T-helper 2 cell treated with Interferon-gamma antibody and Interleukin-4, amounts not matched to agents 5 μg/mL and 100 μg/mL, for 36 hours (primary cell): Measurements from ENCODE around the gene PPP2R1A.

ENCODE experiments used
- DNase-seq: peaks from one replicate; pipeline ENCODE4 v3.0.0; 2021; ENCODE audit warnings: low spot score
- H3K27ac Mint-ChIP-seq: one replicate; pipeline ENCODE4 v1.8.0; 2021; ENCODE audit warnings: mild to moderate bottlenecking, mixed read lengths
- H3K27me3 Mint-ChIP-seq: one replicate; pipeline ENCODE4 v1.8.0; 2021; ENCODE audit warnings: low read depth, mixed read lengths
- H3K36me3 Mint-ChIP-seq: one replicate; pipeline ENCODE4 v1.8.0; 2021; ENCODE audit warnings: low read depth, mixed read lengths
- H3K4me1 Mint-ChIP-seq: one replicate; pipeline ENCODE4 v1.8.0; 2021; ENCODE audit warnings: low read depth, mixed read lengths
- H3K4me3 Mint-ChIP-seq: one replicate; pipeline ENCODE4 v1.8.0; 2022; ENCODE audit warnings: mild to moderate bottlenecking, moderate library complexity, mixed read lengths
- H3K9me3 Mint-ChIP-seq: one replicate; pipeline ENCODE4 v1.8.0; 2021; ENCODE audit warnings: mixed read lengths

Gene PPP2R1A

DNA sequence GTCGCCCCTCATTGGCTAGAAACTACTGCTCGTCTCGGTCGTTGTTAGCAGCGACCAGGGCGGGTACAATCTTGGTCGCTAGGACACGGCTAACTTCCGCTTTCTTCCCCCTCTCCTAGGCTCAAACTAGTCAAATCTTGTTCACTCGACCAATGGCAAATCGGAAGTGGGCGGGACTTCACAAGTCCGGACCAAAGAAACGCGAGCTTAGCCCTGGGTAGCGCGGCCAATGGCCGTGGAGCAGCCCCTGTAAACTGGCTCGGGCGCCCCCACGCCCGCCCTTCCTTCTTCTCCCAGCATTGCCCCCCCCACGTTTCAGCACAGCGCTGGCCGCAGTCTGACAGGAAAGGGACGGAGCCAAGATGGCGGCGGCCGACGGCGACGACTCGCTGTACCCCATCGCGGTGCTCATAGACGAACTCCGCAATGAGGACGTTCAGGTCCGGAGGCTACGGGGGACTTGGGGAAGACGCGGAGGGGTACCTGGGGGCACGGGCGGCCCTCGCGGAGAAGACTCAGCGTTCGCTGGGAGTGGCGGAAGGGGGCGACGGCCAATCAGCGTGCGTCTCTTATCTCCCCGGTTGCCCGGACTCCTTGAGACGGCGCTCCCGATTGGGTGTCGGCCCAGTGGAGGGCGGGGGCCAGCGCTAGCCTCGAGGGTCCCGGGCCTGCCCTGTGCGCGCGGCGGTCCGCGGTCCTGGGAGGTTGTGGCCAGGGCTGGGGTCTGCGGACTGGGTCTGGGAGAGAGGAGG lies at the start of gene PPP2R1A:
PPP2R1A (plus strand) TSS at position 318 of the 752 bp plus-strand sequence; CDS start at position 363, 45 bp downstream.
- no peaks in the 10 kb centered on the region for H3K27me3 Mint-ChIP-seq
- H3K4me1 Mint-ChIP-seq, result peaks cover 30% of the 10 kb centered on the region
- peak; percentile 98 for DNase-seq
- H3K4me3 Mint-ChIP-seq, result peak within 1 kb of the TSS; percentile 96
- H3K27ac Mint-ChIP-seq, result peak within 1 kb of the TSS; percentile 100
- no peaks in the 10 kb centered on the region for H3K9me3 Mint-ChIP-seq
- H3K36me3 Mint-ChIP-seq, result peaks cover 29% of the 10 kb centered on the region

DNA sequence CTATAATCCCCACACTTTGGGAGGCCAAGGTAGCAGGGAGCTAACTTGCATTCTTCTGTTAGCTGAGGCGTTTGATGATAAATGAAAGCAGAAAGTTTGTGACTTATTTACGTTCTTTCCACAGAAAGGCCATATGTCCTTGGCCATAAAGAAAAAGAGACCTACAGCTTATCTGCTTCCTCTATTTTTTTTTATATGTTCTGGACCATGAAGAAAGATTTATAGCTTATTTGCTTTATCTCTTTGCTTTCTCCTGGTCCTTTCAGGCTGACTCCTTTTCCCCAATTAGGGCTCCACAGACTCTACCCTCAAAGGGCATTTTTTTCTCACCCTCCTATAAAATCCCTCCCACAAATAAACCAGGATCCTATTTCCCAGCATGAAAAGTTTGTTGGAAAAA lies 48.6 kb upstream of the PPP2R1A start:
- peaks cover 19% of the 10 kb centered on the region for H3K4me1 Mint-ChIP-seq
- peaks cover 45% of the 10 kb centered on the region for H3K9me3 Mint-ChIP-seq
- H3K4me3 Mint-ChIP-seq, result no peak overlapping the region
- no peak for DNase-seq
- no peaks in the 10 kb centered on the region for H3K27me3 Mint-ChIP-seq
- no peak overlapping the region for H3K27ac Mint-ChIP-seq
- peaks cover 26% of the 10 kb centered on the region for H3K36me3 Mint-ChIP-seq

DNA sequence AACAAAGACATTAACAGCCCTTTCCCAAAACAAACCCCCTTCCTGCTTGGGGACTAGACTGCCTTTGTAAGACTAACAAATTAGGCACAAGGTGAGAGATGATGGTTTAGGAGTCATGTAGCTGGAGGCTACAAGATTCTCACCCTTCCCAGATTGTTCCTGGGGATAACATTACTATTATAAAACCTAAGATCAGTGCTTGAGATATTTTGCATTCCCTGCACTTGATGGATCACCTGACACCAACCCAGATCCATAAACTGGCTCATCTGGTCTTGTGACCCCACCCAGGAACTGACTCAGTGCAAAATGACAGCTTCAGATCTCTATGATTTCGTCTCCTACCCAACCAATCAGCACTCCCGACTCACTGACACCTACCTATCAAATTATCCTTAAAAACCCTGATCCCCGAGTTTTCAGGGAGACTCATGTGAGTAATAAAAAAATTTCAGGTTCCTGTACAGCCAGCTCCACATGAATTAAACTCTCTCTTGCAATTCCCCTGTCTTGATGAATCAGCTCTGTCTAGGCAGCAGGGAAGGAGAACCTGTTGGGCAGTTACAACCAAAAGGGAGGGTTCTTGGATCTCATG lies 47.8 kb upstream of the PPP2R1A start:
- Mint-ChIP-seq H3K27me3 (no peaks in the 10 kb centered on the region), H3K27ac (no peak overlapping the region), H3K4me3 (no peak overlapping the region), H3K36me3 (peaks cover 19% of the 10 kb centered on the region), H3K4me1 (peaks cover 19% of the 10 kb centered on the region), H3K9me3 (peaks cover 48% of the 10 kb centered on the region)
- DNase-seq, result no peak

DNA sequence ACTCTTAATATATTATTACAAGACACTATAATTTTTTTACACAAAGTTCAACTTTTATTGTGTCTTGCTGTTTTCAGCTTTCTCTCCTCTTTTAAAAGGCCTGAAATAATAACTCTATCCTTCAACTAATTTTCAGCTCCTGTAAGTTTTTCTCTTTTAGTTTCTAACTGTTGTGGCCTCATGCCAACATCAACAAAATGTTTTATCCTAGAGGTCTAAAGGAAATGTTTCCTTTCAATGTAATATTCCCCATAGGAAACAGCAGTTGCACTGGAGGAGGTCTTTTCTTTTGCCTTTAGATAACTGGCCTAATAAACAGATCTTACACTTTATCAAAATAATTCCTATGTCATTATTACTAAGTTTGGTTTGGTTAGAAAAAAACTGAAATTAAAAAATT lies 41.6 kb upstream of the PPP2R1A start:
- no peak overlapping the region for H3K27ac Mint-ChIP-seq
- no peak overlapping the region for H3K4me3 Mint-ChIP-seq
- no peak for DNase-seq
- H3K9me3 Mint-ChIP-seq, result peaks cover 53% of the 10 kb centered on the region
- H3K36me3 Mint-ChIP-seq, result peaks cover 6% of the 10 kb centered on the region
- H3K27me3 Mint-ChIP-seq, result no peaks in the 10 kb centered on the region
- no peaks in the 10 kb centered on the region for H3K4me1 Mint-ChIP-seq

DNA sequence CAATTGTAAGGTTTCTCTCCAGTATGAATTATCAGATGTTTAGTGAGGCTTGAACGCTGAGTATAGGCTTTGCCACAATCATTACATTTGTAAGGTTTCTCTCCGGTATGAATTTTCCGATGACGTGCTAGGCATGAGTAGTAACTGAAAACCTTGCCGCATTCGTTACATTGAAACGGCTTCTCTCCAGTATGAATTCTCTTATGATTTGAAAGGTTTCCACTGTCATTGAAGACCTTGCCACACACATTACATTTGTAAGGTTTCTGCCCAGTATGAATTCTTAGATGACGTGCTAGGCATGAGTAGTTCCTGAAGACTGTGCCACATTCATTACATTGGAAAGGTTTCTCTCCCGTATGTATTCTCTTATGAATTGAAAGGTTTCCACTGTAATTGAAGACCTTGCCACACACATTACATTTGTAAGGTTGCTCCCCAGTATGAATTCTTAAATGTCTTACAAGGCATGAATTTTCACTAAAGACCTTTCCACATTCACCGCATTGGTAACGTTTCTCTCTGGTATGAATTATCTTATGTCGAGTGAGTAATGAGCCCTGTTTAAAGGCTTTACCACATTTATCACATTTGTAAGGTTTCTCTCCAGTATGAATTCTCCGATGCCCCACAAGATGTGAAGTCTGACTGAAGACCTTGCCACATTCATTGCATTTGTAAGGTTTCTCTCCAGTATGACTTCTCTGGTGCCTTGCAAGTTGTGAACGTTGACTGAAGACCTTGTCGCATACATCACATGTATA lies 34.1 kb upstream of the PPP2R1A start:
- no peaks in the 10 kb centered on the region for H3K27me3 Mint-ChIP-seq

DNA sequence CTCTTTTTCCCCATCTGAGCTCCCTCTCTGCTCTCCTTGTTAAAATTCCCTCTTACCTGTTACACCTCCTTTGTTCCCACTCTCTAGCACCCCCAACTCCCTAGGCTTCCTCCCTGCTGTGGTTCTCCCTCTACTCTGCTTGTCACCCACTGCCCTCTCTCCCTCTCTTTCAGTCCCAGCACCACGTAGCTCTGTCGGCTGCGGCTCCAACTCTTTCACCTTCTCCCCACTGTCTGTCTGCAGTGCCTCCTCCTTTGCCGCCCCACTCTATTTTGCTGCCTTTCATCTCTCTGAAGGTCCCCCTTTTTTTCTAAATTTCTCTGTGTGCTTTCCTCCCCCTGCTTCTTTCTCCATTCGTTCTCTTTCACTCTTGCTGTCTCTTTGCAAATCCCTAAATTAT lies 19.5 kb upstream of the PPP2R1A start:
- H3K27me3 Mint-ChIP-seq, result no peaks in the 10 kb centered on the region
- DNase-seq, result no peak
- H3K36me3 Mint-ChIP-seq, result peaks cover 45% of the 10 kb centered on the region
- H3K4me3 Mint-ChIP-seq, result peak overlapping the region; percentile 99
- H3K4me1 Mint-ChIP-seq, result peaks cover 21% of the 10 kb centered on the region
- peaks cover 20% of the 10 kb centered on the region for H3K9me3 Mint-ChIP-seq
- H3K27ac Mint-ChIP-seq, result peak overlapping the region; percentile 98

More for the DNA sequence above, 34.1 kb upstream of the PPP2R1A start:
- no peak overlapping the region for H3K4me3 Mint-ChIP-seq
- H3K4me1 Mint-ChIP-seq, result no peaks in the 10 kb centered on the region
- H3K36me3 Mint-ChIP-seq, result peaks cover 63% of the 10 kb centered on the region
- H3K27ac Mint-ChIP-seq, result no peak overlapping the region
- peaks cover 76% of the 10 kb centered on the region for H3K9me3 Mint-ChIP-seq
- DNase-seq, result no peak

DNA sequence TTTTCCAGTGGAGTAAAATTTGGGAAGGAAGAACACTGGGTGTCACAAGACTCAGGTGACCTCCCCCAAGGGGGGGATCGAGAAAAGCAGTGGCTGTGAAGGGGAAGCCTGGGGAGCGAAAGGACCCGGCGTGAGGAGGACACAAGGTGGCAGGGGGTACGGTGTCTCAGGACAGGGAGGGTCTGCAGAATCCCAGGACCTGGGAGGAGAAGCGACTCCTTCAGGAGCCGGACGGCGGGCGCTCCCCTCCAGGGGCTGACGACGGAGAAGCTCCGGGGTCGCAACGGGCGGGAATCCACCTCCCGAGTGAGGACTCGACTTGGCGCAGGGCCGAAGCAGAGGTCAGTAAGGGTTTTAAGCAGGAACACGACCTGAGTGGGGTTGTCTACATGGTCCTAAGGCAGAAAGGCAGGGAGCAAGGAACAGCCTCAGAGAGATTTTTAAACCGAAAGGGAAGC lies 19.0 kb upstream of the PPP2R1A start:
- no peak for DNase-seq

DNA sequence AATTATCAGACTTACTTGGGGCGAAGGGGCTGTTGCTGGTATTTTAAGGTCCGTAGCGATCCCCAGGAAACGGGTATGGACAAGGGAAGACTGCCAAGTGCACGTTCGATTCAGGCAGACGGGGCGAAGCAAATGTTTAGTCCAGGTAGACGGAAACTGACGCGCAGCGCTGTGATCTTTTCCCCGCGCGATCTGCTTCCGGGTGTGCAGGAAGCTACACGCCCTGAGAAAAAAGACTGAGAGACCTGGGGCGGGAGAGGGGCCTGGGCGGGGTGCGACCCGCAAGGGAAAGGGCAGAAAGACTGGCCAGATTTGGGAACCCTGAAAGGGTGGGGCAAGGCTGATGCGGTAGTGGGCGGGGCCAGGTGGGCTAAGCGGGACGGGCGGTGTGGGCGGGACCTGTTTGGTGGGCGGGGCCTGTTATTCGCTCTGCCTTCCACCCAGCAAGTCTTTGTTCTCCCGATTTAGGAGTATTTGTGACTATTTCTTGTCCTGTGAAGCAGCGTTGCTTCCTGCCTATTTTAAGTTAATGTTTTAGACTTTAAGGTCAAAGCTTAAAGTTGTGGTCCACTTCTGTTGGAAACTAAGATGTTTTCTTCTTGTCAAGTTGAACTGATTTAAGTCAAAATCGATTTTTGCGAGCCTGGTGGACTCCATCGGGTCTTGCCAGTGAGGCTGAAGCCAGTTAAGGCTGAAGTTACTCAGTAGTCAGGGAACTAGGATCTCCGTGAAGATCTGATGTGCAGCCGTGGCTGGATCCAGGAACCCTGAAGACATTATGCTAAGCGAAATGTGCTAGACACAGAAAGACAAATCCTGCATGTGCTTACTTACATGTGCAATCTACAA lies 18.3 kb upstream of the PPP2R1A start, which contains the start of gene ZNF836:
ZNF836 (minus strand) TSS at position 301 of the 849 bp plus-strand sequence. CDS start 3,549 bp downstream, outside the sequence.
- H3K9me3 Mint-ChIP-seq, result peaks cover 21% of the 10 kb centered on the region
- peaks cover 21% of the 10 kb centered on the region for H3K4me1 Mint-ChIP-seq
- no peaks in the 10 kb centered on the region for H3K27me3 Mint-ChIP-seq
- peak; percentile 81 for DNase-seq
- peaks cover 40% of the 10 kb centered on the region for H3K36me3 Mint-ChIP-seq
- peak within 1 kb of the TSS; percentile 98 for H3K27ac Mint-ChIP-seq
- H3K4me3 Mint-ChIP-seq, result peak within 1 kb of the TSS; percentile 99

More for the DNA sequence above, 19.0 kb upstream of the PPP2R1A start:
- Mint-ChIP-seq H3K4me3 (peak overlapping the region; percentile 99), H3K36me3 (peaks cover 40% of the 10 kb centered on the region), H3K27me3 (no peaks in the 10 kb centered on the region), H3K27ac (peak overlapping the region; percentile 98), H3K4me1 (peaks cover 21% of the 10 kb centered on the region), H3K9me3 (peaks cover 21% of the 10 kb centered on the region)

DNA sequence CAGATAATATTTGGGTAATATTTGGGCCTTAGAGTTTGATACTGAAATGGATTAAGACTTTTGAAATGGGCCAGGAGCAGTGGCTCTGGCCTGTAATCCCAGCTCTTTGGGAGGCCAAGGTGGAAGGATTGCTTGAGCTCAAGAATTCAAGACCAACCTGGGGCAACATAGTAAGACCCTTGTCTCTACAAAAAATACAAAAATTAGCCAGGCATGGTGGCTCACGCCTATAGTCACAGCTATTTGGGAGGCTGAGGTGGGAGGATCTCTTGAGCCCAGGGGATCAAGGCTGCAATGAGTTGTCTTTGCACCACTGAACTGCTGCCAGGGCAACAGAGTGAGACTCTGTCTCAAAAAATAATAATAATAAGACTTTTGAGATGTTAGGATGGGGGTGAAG lies 17.5 kb upstream of the PPP2R1A start:
- no peak for DNase-seq

DNA sequence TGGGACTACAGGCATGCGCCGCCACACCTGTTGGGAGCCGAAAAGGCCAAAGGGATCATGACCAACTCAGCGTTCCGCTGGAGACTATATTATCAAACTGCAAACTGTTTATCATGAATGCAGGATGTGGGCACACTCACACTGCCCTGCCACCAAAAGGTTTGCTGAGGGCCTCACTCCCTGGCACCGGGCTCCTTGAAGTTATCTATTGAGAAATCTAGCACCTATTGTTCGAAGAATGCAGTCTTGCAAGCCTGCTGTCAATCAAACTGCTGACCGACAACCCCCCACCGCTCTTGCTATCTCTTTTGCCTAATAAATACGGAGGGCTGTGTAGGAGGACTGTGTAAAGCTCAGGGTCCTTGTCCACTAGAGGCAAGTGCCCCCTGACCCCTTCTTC lies 13.3 kb upstream of the PPP2R1A start:
- H3K4me3 Mint-ChIP-seq, result no peak overlapping the region
- peaks cover 2% of the 10 kb centered on the region for H3K27me3 Mint-ChIP-seq
- no peaks in the 10 kb centered on the region for H3K36me3 Mint-ChIP-seq
- H3K9me3 Mint-ChIP-seq, result peaks cover 17% of the 10 kb centered on the region
- no peak for DNase-seq
- H3K4me1 Mint-ChIP-seq, result peaks cover 4% of the 10 kb centered on the region
- no peak overlapping the region for H3K27ac Mint-ChIP-seq

More for the DNA sequence above, 17.5 kb upstream of the PPP2R1A start:
- Mint-ChIP-seq H3K4me3 (peak overlapping the region; percentile 99), H3K4me1 (peaks cover 21% of the 10 kb centered on the region), H3K9me3 (peaks cover 26% of the 10 kb centered on the region), H3K27me3 (no peaks in the 10 kb centered on the region), H3K27ac (no peak overlapping the region), H3K36me3 (peaks cover 35% of the 10 kb centered on the region)

DNA sequence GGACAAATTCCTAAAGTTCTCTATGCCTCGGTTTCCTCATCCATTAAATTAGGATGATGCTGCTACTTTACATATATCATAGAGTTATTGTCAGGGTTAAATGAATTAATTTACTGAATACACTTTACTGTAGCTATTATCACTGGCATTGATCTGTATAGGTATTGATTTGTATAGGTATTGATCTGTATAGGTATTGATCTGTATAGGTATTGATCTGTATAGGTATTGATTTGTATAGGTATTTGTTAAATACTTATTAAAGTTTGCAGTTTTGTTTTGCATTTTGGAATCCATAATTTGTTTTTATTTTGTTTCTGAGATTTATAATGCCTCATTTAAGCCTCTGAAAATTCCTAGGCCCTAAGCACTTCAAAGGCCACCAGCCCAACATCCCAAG lies 2.4 kb upstream of the PPP2R1A start:
- Mint-ChIP-seq H3K9me3 (no peaks in the 10 kb centered on the region), H3K4me1 (peaks cover 20% of the 10 kb centered on the region), H3K36me3 (peaks cover 10% of the 10 kb centered on the region), H3K27me3 (no peaks in the 10 kb centered on the region), H3K27ac (no peak overlapping the region), H3K4me3 (no peak overlapping the region)
- no peak for DNase-seq

DNA sequence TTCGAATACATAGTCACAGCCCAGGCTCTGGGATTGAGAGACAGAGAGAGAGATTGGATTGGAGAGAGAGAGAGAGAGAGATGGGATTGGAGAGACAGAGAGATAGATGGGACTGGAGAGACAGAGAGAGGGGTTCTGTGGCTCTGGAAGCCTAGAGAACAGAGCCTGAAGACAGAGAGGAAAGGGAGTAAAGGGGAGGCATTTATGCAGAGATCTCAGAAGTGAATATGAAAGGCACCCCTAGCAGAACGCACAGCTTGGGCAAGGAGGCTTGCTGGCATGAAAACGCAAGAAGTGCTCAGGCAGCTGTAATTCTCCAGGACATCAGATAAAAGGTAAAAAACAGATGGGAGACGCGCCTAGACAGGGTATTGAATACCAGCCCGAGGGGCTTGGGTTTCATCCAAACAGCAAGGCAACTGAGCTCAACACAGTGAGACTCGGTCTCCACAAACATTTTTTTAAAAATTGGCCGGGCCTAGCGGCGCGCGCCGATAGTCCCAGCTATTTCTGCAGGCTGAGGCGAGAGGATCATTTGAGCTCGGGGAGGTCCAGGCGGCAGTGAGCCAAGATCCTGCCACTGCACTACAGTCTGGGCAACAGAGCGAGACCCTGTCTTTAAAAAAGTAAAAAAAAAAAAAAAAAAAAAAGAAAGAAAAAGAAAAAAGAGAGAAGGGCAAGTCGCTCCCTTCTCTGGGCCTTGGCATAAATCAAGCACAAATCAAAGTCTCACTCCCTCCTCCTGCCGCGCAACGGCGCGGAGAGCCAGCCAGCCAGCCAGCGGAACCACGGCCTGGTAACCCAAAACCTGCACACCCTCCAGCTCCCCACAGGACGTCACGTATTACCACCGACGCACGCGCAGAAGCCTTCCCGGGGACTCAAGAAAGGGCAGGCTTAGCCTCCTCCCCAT lies 774 bp upstream of the PPP2R1A start:
- Mint-ChIP-seq H3K4me1 (peaks cover 27% of the 10 kb centered on the region), H3K4me3 (peak overlapping the region; percentile 96), H3K27ac (peak overlapping the region; percentile 100), H3K36me3 (peaks cover 20% of the 10 kb centered on the region), H3K27me3 (no peaks in the 10 kb centered on the region), H3K9me3 (no peaks in the 10 kb centered on the region)
- DNase-seq, result no peak
